CD1c-positive myeloid dendritic cell (primary cell): Measurements from ENCODE around the gene AREL1.

ENCODE experiments used
- DNase-seq: peaks from one replicate; pipeline ENCODE4 v3.0.0-alpha.2; 2016; ENCODE audit errors: extremely low spot score

AREL1 gene

GRCh38 chr14:74698465-74698864 is 14.4 kb downstream of the AREL1 start:
- peak; percentile 54 for DNase-seq

DNA sequence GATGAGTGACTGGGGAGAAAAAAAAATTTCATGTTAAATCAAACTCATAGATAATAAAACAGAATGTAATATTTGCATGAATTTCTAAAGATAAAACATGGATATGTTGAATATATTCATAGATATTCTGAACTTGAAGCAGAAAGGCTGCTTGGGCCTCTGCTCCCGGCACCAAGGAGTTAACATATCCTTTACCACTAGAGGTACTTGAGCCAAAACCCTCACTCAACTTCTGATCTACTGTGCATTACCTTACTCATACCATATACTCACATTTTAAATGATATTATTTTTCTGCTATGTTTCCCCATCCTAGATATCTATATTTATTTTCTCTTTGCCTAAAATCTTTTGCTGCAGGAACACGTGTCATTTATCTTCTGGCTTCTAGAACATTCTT is 14.9 kb downstream of the AREL1 start:
- DNase-seq, result no peak

DNA sequence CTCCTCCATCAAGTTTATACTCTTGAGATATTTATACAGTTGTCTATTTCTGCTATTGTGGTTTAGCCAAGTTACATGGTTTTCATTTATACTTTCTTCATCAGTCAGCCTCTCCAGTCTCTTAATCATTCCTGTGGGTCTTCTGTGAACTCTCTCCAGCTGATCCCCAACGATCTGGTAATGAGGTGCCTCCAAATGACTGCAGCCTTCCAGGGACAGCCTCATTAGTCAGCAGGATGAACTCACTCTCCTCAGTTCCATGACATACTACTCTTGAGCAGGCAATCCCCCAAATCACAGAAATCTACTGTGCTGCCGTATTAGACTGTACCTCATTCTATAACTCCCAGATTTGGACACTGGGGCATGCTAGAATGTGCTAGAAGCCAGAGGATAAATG is 15.3 kb downstream of the AREL1 start:
- no peak for DNase-seq

GRCh38 chr14:74697011-74697410 is 15.9 kb downstream of the AREL1 start:
- no peak for DNase-seq

DNA sequence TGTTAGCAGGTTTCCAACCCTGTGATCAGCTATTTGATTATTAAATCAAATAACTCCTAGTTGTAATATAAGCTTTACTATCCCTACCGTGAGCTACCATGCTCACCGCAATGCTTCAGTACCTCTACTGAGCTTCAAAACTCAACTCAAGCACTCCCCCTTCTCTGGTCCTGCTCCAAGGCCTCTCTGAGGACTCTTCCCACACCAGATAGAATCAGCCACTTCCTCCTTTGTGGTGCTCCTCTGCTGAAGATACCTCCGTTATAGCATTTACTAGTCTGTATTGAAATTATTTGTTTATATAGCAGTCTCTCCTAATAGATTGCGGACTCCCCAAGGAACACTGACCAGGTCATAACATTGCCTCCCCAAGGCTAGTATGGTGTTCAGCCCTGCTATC is 17.5 kb downstream of the AREL1 start:
- DNase-seq, result no peak

DNA sequence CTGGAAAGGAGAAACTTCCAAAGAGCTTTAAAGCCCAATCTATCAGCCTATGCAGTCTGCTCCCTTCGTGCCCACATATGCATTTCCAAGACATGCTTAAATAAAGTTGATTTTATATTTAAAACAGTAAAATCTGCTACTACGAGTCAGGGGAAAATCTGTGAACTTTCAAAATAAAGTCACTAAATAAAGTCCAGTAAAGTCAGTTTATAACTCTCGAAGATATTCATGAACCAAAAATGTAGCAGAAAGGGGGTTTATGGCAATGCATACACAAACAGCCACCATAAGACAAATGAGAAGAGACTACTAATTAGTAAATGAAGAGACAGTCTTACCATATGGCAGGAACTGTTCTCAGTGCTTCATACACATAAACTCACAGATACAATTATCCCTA is 19.7 kb downstream of the AREL1 start:
- DNase-seq, result no peak

- no peak for DNase-seq
Observed at GRCh38 chr14:74691456-74691855, 21.4 kb downstream of the AREL1 start.

DNA sequence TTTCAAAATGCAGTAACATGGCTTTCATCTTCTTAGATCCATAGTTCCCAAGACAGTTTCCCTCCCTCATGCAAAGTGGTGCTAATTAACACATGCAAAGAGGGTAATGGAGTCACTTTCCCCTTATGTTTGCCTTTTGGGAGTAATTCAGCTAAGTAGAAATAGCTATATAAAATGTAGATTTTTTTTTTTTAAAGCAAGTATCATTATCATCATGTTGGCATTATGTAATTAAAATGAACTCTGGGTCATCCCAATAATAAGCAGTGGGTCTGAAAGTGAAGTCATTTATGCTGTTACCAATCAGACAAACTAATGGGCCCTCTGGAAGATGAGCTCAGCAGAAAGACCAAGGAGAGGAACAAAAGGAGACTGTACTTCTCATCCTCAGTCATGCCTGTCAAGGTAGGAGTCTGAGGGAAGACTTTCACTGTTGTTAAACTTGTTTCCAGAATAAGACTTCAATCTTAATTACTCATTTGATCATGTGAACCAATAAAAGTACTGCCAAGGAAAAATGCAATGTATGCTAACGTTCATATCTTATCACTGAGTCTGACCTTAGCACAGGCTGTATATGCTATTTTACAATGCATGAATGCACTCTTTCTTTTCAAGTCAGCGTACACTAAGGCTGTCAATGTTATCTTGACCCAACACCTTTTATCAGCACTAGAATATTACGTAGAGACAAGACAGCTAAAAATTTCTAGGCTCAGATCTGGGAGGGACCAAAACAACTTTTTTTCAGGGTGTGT is 26.8 kb downstream of the AREL1 start:
- DNase-seq, result no peak

DNA sequence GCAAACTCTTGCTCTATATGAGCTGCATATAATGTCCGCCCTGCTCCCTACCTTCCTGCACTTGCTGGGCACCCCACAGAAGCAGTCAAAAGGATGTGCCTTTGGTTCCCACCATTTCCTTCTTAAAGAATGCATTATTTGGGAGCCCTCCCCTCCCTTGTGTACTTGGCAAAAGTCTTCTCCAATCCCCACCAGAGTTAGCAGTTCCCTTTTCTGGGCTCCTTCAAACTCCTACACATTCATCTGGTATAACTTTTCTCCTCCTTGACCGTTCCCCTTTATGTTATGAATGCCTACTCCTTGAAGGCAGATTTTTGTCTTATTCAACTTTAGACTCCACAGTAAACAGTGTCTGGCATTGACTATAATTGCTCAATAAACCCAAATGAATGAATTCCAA is 27.8 kb downstream of the AREL1 start:
- DNase-seq, result peak; percentile 81

DNA sequence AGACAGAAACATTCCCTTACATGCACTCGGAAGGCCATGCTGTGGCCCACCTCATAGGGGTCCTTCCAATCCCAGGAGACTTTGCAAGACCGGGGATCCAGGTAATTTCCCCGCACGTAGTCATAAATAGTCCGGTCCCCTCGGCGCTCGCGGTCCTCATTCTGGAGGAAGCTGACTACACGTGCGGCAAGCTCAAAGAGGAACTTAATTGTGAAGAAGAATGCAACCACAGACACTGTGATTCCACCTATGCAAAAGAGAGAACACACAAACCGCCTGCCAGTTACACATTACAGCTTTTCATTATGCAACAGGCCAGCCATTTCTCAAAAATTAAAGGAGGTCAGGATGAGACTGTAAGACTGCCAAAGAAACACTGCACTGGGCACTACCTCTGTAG is 28.4 kb downstream of the AREL1 start:
- DNase-seq, result peak; percentile 80

DNA sequence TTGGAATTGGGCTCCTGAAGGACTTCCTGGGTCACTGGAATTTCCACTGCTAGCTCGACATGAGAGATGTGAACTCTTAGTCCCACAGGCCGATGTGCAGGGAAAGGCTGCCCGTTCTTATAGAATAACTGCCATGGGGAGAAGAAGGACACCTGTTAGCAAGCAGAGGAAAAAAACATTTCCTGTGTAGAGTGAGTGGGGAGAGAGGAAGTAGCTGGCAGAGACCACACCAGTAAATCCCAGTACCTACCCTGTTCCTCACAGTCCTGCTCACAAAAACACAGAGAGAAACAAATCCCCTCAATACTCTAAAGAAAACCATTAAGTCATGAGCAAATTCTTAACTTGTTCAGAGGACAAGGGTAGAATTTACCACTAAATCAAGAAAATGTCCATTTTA is 29.5 kb downstream of the AREL1 start:
- DNase-seq, result no peak

DNA sequence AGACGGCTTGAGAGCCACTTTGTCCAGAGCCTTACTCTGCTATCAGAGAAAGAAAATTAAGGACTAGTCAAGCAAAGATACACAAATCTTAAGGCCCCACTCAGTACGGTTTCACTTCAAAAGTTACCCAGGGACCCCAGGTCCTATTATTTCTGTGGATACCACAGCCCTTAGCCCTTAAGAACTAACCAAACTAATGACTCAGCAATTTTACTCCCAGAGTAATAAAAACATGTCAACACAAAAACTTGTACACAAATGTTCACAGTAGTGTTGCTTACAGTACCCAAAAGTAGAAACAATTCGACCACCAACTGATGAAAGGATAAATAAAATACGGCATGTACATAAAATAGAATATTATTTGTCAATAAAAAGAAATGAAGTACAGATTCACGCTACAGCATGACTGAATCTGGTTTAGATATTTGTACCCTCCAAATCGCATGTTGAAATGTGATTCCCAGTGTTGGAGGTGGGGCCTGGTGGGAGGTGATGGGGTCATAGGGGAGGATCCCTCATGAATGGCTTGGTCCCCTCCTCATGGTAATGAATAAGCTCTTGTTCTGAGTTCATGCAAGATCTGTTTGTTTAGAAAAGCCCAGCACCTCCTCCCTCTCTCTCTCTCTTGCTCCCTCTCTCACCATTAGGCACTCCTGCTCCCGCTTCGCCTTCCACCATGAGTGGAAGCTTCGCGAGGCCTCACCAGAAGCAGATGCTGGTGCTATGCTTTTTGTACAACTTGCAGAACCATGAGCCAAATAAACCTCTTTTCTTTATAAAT is 30.5 kb downstream of the AREL1 start:
- no peak for DNase-seq

DNA sequence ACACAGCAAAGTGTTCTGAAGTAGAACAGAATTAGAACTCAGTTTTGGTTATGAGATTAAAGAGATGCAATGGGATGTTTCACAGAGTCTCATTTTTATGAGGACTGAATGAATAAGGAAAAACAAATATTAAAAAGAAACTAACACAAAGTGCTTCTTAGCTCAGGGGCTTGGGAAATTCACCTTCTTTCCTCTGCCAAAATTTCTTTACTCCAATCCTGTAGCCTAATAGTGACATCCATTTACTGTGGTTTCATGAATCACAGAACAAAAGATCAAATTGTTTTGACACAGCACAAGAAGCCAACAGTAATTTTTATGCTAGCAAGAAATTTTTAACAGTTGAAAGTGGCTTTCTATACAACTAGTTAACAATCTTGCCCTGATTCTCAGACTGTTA is 37.7 kb downstream of the AREL1 start:
- no peak for DNase-seq

DNA sequence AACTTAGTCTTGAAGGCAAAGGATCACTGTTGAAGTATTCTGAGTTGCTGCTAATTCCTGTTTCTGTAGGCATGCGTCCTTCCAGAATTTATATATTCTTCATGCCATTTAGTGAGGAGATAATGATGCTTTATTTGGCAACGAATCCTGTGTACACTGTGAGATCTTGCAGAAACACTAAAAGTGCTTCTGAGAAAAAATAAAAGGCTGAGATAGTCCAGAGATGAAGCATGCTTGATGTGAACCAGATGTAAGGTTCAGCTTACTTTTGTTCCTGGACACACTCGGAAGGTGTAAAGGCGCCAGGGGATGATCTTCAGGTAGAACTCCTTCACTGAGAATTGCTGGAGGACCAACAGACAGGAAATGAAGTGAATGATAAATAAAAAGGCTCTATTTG is 39.1 kb downstream of the AREL1 start:
- DNase-seq, result no peak

DNA sequence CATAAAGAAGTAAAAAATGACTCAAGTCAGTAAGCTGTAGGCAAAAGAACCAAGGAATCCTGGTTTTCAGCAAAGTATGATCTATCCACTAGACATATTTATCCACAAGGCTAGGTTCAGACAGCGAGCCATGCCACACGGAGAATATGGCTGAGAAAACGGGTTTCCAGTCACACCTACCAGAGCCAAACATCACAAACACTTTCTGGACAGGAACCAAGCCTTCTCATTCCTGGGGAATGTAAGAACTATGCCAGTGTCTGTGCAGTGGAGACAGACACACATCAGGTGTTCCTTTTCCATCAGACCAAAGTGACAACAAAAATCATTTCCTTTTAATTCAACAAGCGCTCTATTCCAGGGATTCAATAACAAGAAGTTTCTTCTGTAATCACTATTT is 41.1 kb downstream of the AREL1 start:
- DNase-seq, result no peak

DNA sequence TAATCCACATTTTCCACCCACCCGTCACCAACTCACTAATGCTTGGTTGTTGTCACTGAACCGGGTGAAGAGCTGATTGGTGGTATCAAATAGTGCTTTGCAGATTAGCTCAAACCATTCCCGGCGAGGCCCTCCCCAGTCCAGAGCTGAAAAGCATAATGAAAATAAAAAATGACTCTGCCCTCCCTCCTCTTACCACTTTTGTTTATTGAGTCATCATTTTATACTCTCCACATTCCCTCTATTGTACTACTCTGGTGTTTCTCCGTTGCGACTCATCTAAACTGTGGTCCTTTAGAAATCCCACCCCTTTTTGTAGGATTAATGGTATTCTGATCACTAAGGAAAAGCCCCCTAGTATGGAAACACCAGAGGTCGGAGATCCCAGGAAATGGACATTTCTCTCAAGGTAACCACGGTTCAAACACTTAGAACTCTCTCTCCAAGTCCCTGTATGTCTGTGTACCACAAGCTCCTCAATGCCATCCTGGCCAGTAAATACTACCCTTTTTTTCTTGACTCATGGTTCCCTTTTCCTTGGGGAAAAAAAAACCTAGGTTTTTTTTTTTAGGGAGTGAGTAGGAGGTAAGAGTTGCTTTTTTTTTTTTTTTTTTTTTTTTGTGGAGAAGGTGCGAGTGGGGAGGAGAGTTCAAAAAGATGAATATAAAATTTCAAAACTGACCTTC is 42.0 kb downstream of the AREL1 start:
- DNase-seq, result peak; percentile 32

- no peak for DNase-seq
Observed at GRCh38 chr14:74669846-74670245, 43.0 kb downstream of the AREL1 start.

DNA sequence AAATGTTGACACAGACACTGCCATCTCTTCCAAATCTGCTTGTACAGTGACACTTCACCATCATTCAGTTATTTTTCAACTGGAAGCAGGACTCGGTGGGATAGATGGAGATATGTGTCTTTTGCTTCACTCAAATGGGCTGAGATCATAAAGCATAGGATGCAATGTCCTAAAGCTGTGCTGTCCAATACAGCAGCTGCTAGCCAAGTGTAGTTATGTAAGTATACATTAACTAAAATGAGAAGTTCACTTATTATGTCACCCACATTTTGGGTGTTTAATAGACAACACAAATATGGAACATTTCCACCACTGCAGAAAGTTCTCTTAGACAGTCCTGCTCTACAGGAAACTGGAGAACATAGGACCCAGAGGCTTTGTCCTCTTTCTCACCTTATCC is 43.6 kb downstream of the AREL1 start:
- no peak for DNase-seq

- no peak for DNase-seq
Observed at GRCh38 chr14:74667758-74668157, 45.1 kb downstream of the AREL1 start.

GRCh38 chr14:74664717-74665116 is 48.2 kb downstream of the AREL1 start:
- no peak for DNase-seq

GRCh38 chr14:74663884-74664283 is 49.0 kb downstream of the AREL1 start:
- DNase-seq, result no peak

- DNase-seq, result no peak
Observed at GRCh38 chr14:74661726-74662450, 51.0 kb downstream of the AREL1 start.
